Spinal cord (tissue), 10 donors: ENCODE measurements around the gene PSMF1. TPM values are rescaled to one million over a fixed set of nuclear protein-coding genes. Genes with fewer than 3 reads are reported as not detected.
A peak's percentile ranks its signal among the peaks of the same experiment; 100 is the strongest.

Experiments
- DNase-seq, 6 donors: peaks; one replicate each; pipeline versions ENCODE4 v3.0.0 to v3.0.0-alpha.2; 2013 to 2015; ENCODE audit warnings: low spot score in 6 of 6, low read depth in 4 of 6
- H3K27ac ChIP-seq: one replicate; pipeline ENCODE4 v1.5.1; 2013; ENCODE audit warnings: low read depth, low read length, control low read depth
- H3K27me3 ChIP-seq: one replicate; pipeline ENCODE4 v1.6.1; 2013; ENCODE audit warnings: low read length; ENCODE audit not compliant: control insufficient read depth, insufficient read depth
- H3K36me3 ChIP-seq: one replicate; pipeline ENCODE4 v1.6.1; 2013; ENCODE audit warnings: low read length; ENCODE audit not compliant: control insufficient read depth, insufficient read depth
- H3K4me1 ChIP-seq: one replicate; pipeline ENCODE4 v1.6.1; 2013; ENCODE audit warnings: low read length; ENCODE audit not compliant: control insufficient read depth, insufficient read depth
- H3K4me3 ChIP-seq: one replicate; pipeline ENCODE4 v1.5.1; 2013; ENCODE audit warnings: low read depth, low read length, control low read depth
- H3K9me3 ChIP-seq: one replicate; pipeline ENCODE4 v1.6.1; 2013; ENCODE audit warnings: low read length; ENCODE audit not compliant: control insufficient read depth, insufficient read depth
- WGBS: methylation state at CpG from one replicate; pipeline ENCODE4 v1.1.5; 2013; ENCODE audit warnings: missing lambda C conversion rate; ENCODE audit not compliant: insufficient coverage; 5-methylcytosine and 5-hydroxymethylcytosine counted together
- polyA plus RNA-seq, 2 donors: library from polyadenylated mRNA; unstranded; fragments of 120-200 nt; gene quantifications; one replicate each; pipeline ENCODE4 v1.2.1, GENCODE V29; 2013; ENCODE audit not compliant: insufficient read length in 2 of 2
- total RNA-seq, 2 donors: library from RNA; depleted of rRNA in 1 of 2; stranded (reverse); fragments of 120-200 nt in 1 of 2; fragments of >200 nt in 1 of 2; gene quantifications; one replicate each; pipeline versions ENCODE4 v1.2.3 to v1.2.4, GENCODE V29; 2013 to 2014
- donor health status: healthy.

The PSMF1 gene
- total and polyA plus RNA-seq, 4 donors, result 41.8 to 156 (median 98.3) TPM

GRCh38 chr20:1184260-1184637 lies 65.8 kb downstream of the PSMF1 start:
- Histone ChIP-seq H3K9me3 (no peaks in the 10 kb centered on the region), H3K4me3 (peak overlapping the region; percentile 17), H3K36me3 (peaks cover 12% of the 10 kb centered on the region), H3K27ac (no peak overlapping the region), H3K27me3 (peaks cover 4% of the 10 kb centered on the region), H3K4me1 (peaks cover 9% of the 10 kb centered on the region)
- peak in 1 of 6 donors; percentile 40 for DNase-seq
- 27% methylated on average over 13 of the region's 13 CpGs for WGBS

- Histone ChIP-seq H3K36me3 (peaks cover 12% of the 10 kb centered on the region), H3K27me3 (peaks cover 4% of the 10 kb centered on the region), H3K9me3 (no peaks in the 10 kb centered on the region), H3K4me3 (peak within 1 kb of the TSS; percentile 17), H3K4me1 (peaks cover 9% of the 10 kb centered on the region), H3K27ac (no peak within 1 kb of the TSS)
- WGBS, result 1% methylated on average over 73 of the region's 76 CpGs
- peak in 3 of 6 donors; percentile 12 to 70 (median 41) for DNase-seq
Measured at GRCh38 chr20:1184638-1185315, 66.4 kb downstream of the PSMF1 start, which contains the start of gene TMEM74B. Gene TMEM74B, minus strand, starts transcription at chr20:1184981. Its CDS starts 1,180 bp downstream, at chr20:1183801.

GRCh38 chr20:1185316-1185741 lies 66.9 kb downstream of the PSMF1 start:
- Histone ChIP-seq H3K9me3 (no peaks in the 10 kb centered on the region), H3K36me3 (peaks cover 10% of the 10 kb centered on the region), H3K27me3 (peaks cover 4% of the 10 kb centered on the region), H3K27ac (no peak overlapping the region), H3K4me1 (peaks cover 9% of the 10 kb centered on the region), H3K4me3 (peak overlapping the region; percentile 16)
- WGBS, result 0% methylated on average over 48 of the region's 54 CpGs
- peak in 2 of 6 donors; percentile 20 to 40 for DNase-seq

- 24% methylated on average over 9 of the region's 20 CpGs for WGBS
- peak in 5 of 6 donors; percentile 15 to 85 (median 37) for DNase-seq
- H3K4me3 ChIP-seq, result no peak overlapping the region
Measured at GRCh38 chr20:1185790-1186334, 67.5 kb downstream of the PSMF1 start.

GRCh38 chr20:1186367-1186991 lies 68.1 kb downstream of the PSMF1 start:
- no peak for DNase-seq
- no peak overlapping the region for H3K4me3 ChIP-seq
- peaks cover 4% of the 10 kb centered on the region for H3K27me3 ChIP-seq
- peaks cover 9% of the 10 kb centered on the region for H3K4me1 ChIP-seq
- H3K27ac ChIP-seq, result no peak overlapping the region
- H3K9me3 ChIP-seq, result no peaks in the 10 kb centered on the region
- 86% methylated on average over 10 of the region's 13 CpGs for WGBS
- no peaks in the 10 kb centered on the region for H3K36me3 ChIP-seq

More at GRCh38 chr20:1185790-1186334, 67.5 kb downstream of the PSMF1 start:
- no peaks in the 10 kb centered on the region for H3K9me3 ChIP-seq
- no peak overlapping the region for H3K27ac ChIP-seq
- peaks cover 5% of the 10 kb centered on the region for H3K36me3 ChIP-seq
- H3K4me1 ChIP-seq, result peaks cover 9% of the 10 kb centered on the region
- peaks cover 4% of the 10 kb centered on the region for H3K27me3 ChIP-seq

- peaks cover 9% of the 10 kb centered on the region for H3K4me1 ChIP-seq
- H3K36me3 ChIP-seq, result no peaks in the 10 kb centered on the region
- no peak overlapping the region for H3K4me3 ChIP-seq
- WGBS, result 67% methylated on average over 4 of the region's 4 CpGs
- no peak for DNase-seq
- H3K27ac ChIP-seq, result no peak overlapping the region
- no peaks in the 10 kb centered on the region for H3K9me3 ChIP-seq
- peaks cover 4% of the 10 kb centered on the region for H3K27me3 ChIP-seq
Measured at GRCh38 chr20:1187605-1188171, 69.3 kb downstream of the PSMF1 start.

- H3K9me3 ChIP-seq, result no peaks in the 10 kb centered on the region
- no peak overlapping the region for H3K4me3 ChIP-seq
- DNase-seq, result no peak
- peaks cover 9% of the 10 kb centered on the region for H3K4me1 ChIP-seq
- H3K27me3 ChIP-seq, result peaks cover 4% of the 10 kb centered on the region
- no CpG with 5 or more reads among the region's 1 CpG for WGBS
- no peak overlapping the region for H3K27ac ChIP-seq
- no peaks in the 10 kb centered on the region for H3K36me3 ChIP-seq
Measured at GRCh38 chr20:1188347-1188746, 69.9 kb downstream of the PSMF1 start.

- no peak for DNase-seq
- Histone ChIP-seq H3K4me1 (peaks cover 5% of the 10 kb centered on the region), H3K27ac (no peak overlapping the region), H3K27me3 (no peaks in the 10 kb centered on the region), H3K36me3 (no peaks in the 10 kb centered on the region), H3K4me3 (no peak overlapping the region), H3K9me3 (no peaks in the 10 kb centered on the region)
- WGBS, result 75% methylated on average over 1 of the region's 1 CpG
Measured at GRCh38 chr20:1189827-1190226, 71.4 kb downstream of the PSMF1 start.

GRCh38 chr20:1190847-1191246 lies 72.4 kb downstream of the PSMF1 start:
- H3K9me3 ChIP-seq, result no peaks in the 10 kb centered on the region
- no peak for DNase-seq
- WGBS, result 92% methylated on average over 3 of the region's 3 CpGs
- no peak overlapping the region for H3K4me3 ChIP-seq
- H3K27me3 ChIP-seq, result no peaks in the 10 kb centered on the region
- H3K4me1 ChIP-seq, result peaks cover 3% of the 10 kb centered on the region
- no peak overlapping the region for H3K27ac ChIP-seq
- no peaks in the 10 kb centered on the region for H3K36me3 ChIP-seq
